HG03066 (cell line): ENCODE measurements around the gene CAPN8.
"Not testable (repeated sequence)": the region's sequence is repeated elsewhere in the genome, so short reads cannot be mapped to it uniquely, and the experiment has no call there.

ENCODE experiments used
- ATAC-seq: cut with Tn5 transposase; IDR thresholded peaks from one replicate; pipeline ENCODE4 v1.9.1; 2021; ENCODE audit warnings: low read depth; ENCODE audit not compliant: unreplicated experiment

The CAPN8 gene

GRCh38 chr1:223534677-223535076, 130.8 kb downstream of the CAPN8 start:
- ATAC-seq = no peak

- ATAC-seq = no peak
Observed at GRCh38 chr1:223533708-223534107, 131.8 kb downstream of the CAPN8 start.

GRCh38 chr1:223531742-223532341, 133.7 kb downstream of the CAPN8 start:
- no peak for ATAC-seq

GRCh38 chr1:223525957-223526356, 139.5 kb downstream of the CAPN8 start:
- no peak for ATAC-seq

- ATAC-seq = no peak
Observed at GRCh38 chr1:223525546-223525945, 140.0 kb downstream of the CAPN8 start.

GRCh38 chr1:223524930-223525451, 140.5 kb downstream of the CAPN8 start:
- ATAC-seq = no peak

- ATAC-seq = no peak
Observed at GRCh38 chr1:223521150-223521549, 144.4 kb downstream of the CAPN8 start.

GRCh38 chr1:223520200-223520599, 145.3 kb downstream of the CAPN8 start:
- no peak for ATAC-seq

GRCh38 chr1:223519116-223519515, 146.4 kb downstream of the CAPN8 start:
- no peak for ATAC-seq

GRCh38 chr1:223518553-223518952, 146.9 kb downstream of the CAPN8 start:
- ATAC-seq = not testable (repeated sequence)

- no peak for ATAC-seq
Observed at GRCh38 chr1:223515926-223516325, 149.6 kb downstream of the CAPN8 start.

GRCh38 chr1:223515421-223515820, 150.1 kb downstream of the CAPN8 start:
- ATAC-seq = no peak

- no peak for ATAC-seq
Observed at GRCh38 chr1:223514644-223515043, 150.9 kb downstream of the CAPN8 start.

GRCh38 chr1:223513309-223513708, 152.2 kb downstream of the CAPN8 start:
- no peak for ATAC-seq

- ATAC-seq = no peak
Observed at GRCh38 chr1:223512057-223512456, 153.4 kb downstream of the CAPN8 start.

GRCh38 chr1:223508796-223509195, 156.7 kb downstream of the CAPN8 start:
- ATAC-seq = no peak

GRCh38 chr1:223504741-223505140, 160.8 kb downstream of the CAPN8 start:
- no peak for ATAC-seq

GRCh38 chr1:223503348-223503747, 162.2 kb downstream of the CAPN8 start:
- no peak for ATAC-seq

- no peak for ATAC-seq
Observed at GRCh38 chr1:223500560-223501425, 164.7 kb downstream of the CAPN8 start.

GRCh38 chr1:223496883-223497282, 168.6 kb downstream of the CAPN8 start:
- ATAC-seq = no peak

- no peak for ATAC-seq
Observed at GRCh38 chr1:223494926-223495645, 170.4 kb downstream of the CAPN8 start.
